ENCODE data around the gene MUSK. TPM values are rescaled to one million over a fixed set of nuclear protein-coding genes. Genes with fewer than 3 reads are reported as not detected.
"Not testable (repeated sequence)": the region's sequence is repeated elsewhere in the genome, so short reads cannot be mapped to it uniquely, and the experiment has no call there.

The MUSK gene
- total RNA-seq, 1 donor from 2014 or later = not detected

- Histone ChIP-seq H3K27me3 (ENCODE audit: control insufficient read depth, insufficient read depth, low read length) (no peaks in the 10 kb centered on the region), H3K4me3 (ENCODE audit: low read depth, low read length) (no peak overlapping the region), H3K36me3 (ENCODE audit: control insufficient read depth, insufficient read depth, low read length) (no peaks in the 10 kb centered on the region)
- TF ChIP-seq CTCF (IDR thresholded peaks at IDR 0.05; ENCODE audit: insufficient read depth, low read length, poor library complexity, severe bottlenecking) = no peak
- no peak for DNase-seq (ENCODE audit: low read depth)
Measured at GRCh38 chr9:110671849-110672248, 3.3 kb downstream of the MUSK start.

GRCh38 chr9:110672873-110673510 lies 4.4 kb downstream of the MUSK start:
- no peak for DNase-seq (ENCODE audit: low read depth)
- Histone ChIP-seq H3K36me3 (ENCODE audit: control insufficient read depth, insufficient read depth, low read length) (no peaks in the 10 kb centered on the region), H3K4me3 (ENCODE audit: low read depth, low read length) (no peak overlapping the region), H3K27me3 (ENCODE audit: control insufficient read depth, insufficient read depth, low read length) (no peaks in the 10 kb centered on the region)
- no peak for TF ChIP-seq CTCF (IDR thresholded peaks at IDR 0.05; ENCODE audit: insufficient read depth, low read length, poor library complexity, severe bottlenecking)

GRCh38 chr9:110687497-110687896 lies 18.9 kb downstream of the MUSK start:
- no peak for TF ChIP-seq CTCF (IDR thresholded peaks at IDR 0.05; ENCODE audit: insufficient read depth, low read length, poor library complexity, severe bottlenecking)
- Histone ChIP-seq H3K36me3 (ENCODE audit: control insufficient read depth, insufficient read depth, low read length) (no peaks in the 10 kb centered on the region), H3K4me3 (ENCODE audit: low read depth, low read length) (no peak overlapping the region), H3K27me3 (ENCODE audit: control insufficient read depth, insufficient read depth, low read length) (no peaks in the 10 kb centered on the region)
- DNase-seq (ENCODE audit: low read depth) = no peak

GRCh38 chr9:110688329-110688728 lies 19.7 kb downstream of the MUSK start:
- DNase-seq (ENCODE audit: low read depth) = no peak
- Histone ChIP-seq H3K4me3 (ENCODE audit: low read depth, low read length) (no peak overlapping the region), H3K36me3 (ENCODE audit: control insufficient read depth, insufficient read depth, low read length) (no peaks in the 10 kb centered on the region), H3K27me3 (ENCODE audit: control insufficient read depth, insufficient read depth, low read length) (no peaks in the 10 kb centered on the region)
- no peak for TF ChIP-seq CTCF (IDR thresholded peaks at IDR 0.05; ENCODE audit: insufficient read depth, low read length, poor library complexity, severe bottlenecking)

GRCh38 chr9:110691002-110691549 lies 22.5 kb downstream of the MUSK start:
- H3K36me3 ChIP-seq (ENCODE audit: control insufficient read depth, insufficient read depth, low read length) = no peaks in the 10 kb centered on the region
- no peak overlapping the region for H3K4me3 ChIP-seq (ENCODE audit: low read depth, low read length)
- no peaks in the 10 kb centered on the region for H3K27me3 ChIP-seq (ENCODE audit: control insufficient read depth, insufficient read depth, low read length)
- DNase-seq (ENCODE audit: low read depth) = no peak
- TF ChIP-seq CTCF (IDR thresholded peaks at IDR 0.05; ENCODE audit: insufficient read depth, low read length, poor library complexity, severe bottlenecking) = no peak

- not testable (repeated sequence) for DNase-seq (ENCODE audit: low read depth); H3K4me3 ChIP-seq (ENCODE audit: low read depth, low read length); H3K36me3 ChIP-seq (ENCODE audit: control insufficient read depth, insufficient read depth, low read length); H3K27me3 ChIP-seq (ENCODE audit: control insufficient read depth, insufficient read depth, low read length)
Measured at GRCh38 chr9:110695846-110696245, 27.3 kb downstream of the MUSK start.

All from kidney epithelial cell (primary cell).